H1 (cell line): Measurements from ENCODE around the gene EFCAB13. TPM values are rescaled to one million over a fixed set of nuclear protein-coding genes. Genes with fewer than 3 reads are reported as not detected.

Experiments used
- ASH2L ChIP-seq: fragments of 200-600, 300-600 bp; sonication (generic); IDR thresholded peaks from one replicate; pipeline ENCODE4 v1.7.1; 2017; ENCODE audit warnings: low read length
- GABPA ChIP-seq: IDR thresholded peaks from 2 replicates; pipeline ENCODE4 v1.6.1; 2011; ENCODE audit warnings: mild to moderate bottlenecking, low read length, moderate library complexity, borderline replicate concordance; ENCODE audit not compliant: insufficient read depth
- KDM4A ChIP-seq: IDR thresholded peaks from one replicate; pipeline ENCODE4 v1.7.1; 2012; ENCODE audit warnings: low read depth, mild to moderate bottlenecking, moderate library complexity, low read length, inconsistent platforms; ENCODE audit not compliant: severe bottlenecking
- SP4 ChIP-seq: IDR thresholded peaks from 2 replicates; pipeline ENCODE4 v1.6.1; 2012; ENCODE audit warnings: low read length, inconsistent platforms
- SUZ12 ChIP-seq: fragments of 200-600 bp; sonication (generic); IDR thresholded peaks from 2 replicates; pipeline ENCODE4 v1.6.1; 2012; ENCODE audit warnings: mild to moderate bottlenecking, inconsistent platforms, low read length, moderate library complexity, mixed read lengths
- TCF12 ChIP-seq: IDR thresholded peaks from 2 replicates; pipeline ENCODE4 v1.6.1; 2011; ENCODE audit warnings: low read depth, mild to moderate bottlenecking, low read length
- ZNF274 ChIP-seq: IDR thresholded peaks from 2 replicates; pipeline ENCODE4 v1.7.0; 2012; ENCODE audit warnings: low read length, borderline replicate concordance; ENCODE audit errors: extremely low read depth
- polyA plus RNA-seq, 7 experiments: library from polyadenylated mRNA; depleted of rRNA in 3 of 7; stranded (reverse) in 5 of 7; unstranded in 2 of 7; fragments of >200 nt in 5 of 7; fragments of 200-250 nt in 2 of 7; gene quantifications; 1 replicate in 5 of 7; 2 replicates in 1 of 7; 4 replicates in 1 of 7; pipeline versions ENCODE4 v1.2.1 to v1.2.3, GENCODE V29; 2011 to 2013; ENCODE audit warnings: missing spikeins in 2 of 7, mixed read lengths in 2 of 7
- total RNA-seq: library from RNA; stranded (reverse); fragmentation: NEBNext Ultra II Directional; extraction: Animal tissue kit (Norgen Biotek cat#: 25700); gene quantifications from 2 replicates; pipeline ENCODE4 v1.2.1, GENCODE V29; 2021
- TF ChIP-seq, protein P1 (sequence below): fragments of 300-600 bp; sonication (generic); IDR thresholded peaks from 2 replicates; pipeline ENCODE4 v1.7.1; 2012; ENCODE audit warnings: low read length, moderate library complexity, mild to moderate bottlenecking, inconsistent platforms; ENCODE audit not compliant: insufficient replicate concordance
- TF ChIP-seq, protein P2 (sequence below): IDR thresholded peaks from 2 replicates; pipeline ENCODE4 v1.6.1; 2012; ENCODE audit warnings: inconsistent platforms
- TF ChIP-seq, protein P3 (sequence below): IDR thresholded peaks from 2 replicates; pipeline ENCODE4 v1.6.1; 2012; ENCODE audit warnings: low read length, inconsistent platforms

The EFCAB13 gene
- total and polyA plus RNA-seq, 2 of the 8 experiments (the other 6 are each of a cell fraction or from before 2014, with no cell fraction given) = 0.12 to 2.0 TPM

DNA sequence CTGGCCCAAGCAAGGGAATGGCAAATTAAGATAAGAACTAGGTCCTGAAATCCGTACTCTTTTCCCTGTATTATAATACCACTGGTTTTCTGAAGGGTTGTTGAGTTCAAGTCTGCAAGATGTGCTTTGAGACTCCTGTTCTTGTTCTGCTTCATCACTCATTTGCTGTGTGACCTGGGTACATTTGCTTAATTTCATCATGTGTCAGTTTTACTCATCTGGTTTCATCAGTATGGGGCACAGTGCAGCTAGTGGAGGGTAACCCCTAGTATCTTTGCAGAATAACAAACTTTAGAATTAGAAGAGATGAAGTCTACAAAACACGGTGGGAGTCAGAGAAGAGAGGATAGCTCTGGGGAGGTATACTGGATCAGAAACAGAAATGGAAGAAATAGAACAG, 21.9 kb upstream of the EFCAB13 start (continued):
- TF ChIP-seq, protein P1, sequence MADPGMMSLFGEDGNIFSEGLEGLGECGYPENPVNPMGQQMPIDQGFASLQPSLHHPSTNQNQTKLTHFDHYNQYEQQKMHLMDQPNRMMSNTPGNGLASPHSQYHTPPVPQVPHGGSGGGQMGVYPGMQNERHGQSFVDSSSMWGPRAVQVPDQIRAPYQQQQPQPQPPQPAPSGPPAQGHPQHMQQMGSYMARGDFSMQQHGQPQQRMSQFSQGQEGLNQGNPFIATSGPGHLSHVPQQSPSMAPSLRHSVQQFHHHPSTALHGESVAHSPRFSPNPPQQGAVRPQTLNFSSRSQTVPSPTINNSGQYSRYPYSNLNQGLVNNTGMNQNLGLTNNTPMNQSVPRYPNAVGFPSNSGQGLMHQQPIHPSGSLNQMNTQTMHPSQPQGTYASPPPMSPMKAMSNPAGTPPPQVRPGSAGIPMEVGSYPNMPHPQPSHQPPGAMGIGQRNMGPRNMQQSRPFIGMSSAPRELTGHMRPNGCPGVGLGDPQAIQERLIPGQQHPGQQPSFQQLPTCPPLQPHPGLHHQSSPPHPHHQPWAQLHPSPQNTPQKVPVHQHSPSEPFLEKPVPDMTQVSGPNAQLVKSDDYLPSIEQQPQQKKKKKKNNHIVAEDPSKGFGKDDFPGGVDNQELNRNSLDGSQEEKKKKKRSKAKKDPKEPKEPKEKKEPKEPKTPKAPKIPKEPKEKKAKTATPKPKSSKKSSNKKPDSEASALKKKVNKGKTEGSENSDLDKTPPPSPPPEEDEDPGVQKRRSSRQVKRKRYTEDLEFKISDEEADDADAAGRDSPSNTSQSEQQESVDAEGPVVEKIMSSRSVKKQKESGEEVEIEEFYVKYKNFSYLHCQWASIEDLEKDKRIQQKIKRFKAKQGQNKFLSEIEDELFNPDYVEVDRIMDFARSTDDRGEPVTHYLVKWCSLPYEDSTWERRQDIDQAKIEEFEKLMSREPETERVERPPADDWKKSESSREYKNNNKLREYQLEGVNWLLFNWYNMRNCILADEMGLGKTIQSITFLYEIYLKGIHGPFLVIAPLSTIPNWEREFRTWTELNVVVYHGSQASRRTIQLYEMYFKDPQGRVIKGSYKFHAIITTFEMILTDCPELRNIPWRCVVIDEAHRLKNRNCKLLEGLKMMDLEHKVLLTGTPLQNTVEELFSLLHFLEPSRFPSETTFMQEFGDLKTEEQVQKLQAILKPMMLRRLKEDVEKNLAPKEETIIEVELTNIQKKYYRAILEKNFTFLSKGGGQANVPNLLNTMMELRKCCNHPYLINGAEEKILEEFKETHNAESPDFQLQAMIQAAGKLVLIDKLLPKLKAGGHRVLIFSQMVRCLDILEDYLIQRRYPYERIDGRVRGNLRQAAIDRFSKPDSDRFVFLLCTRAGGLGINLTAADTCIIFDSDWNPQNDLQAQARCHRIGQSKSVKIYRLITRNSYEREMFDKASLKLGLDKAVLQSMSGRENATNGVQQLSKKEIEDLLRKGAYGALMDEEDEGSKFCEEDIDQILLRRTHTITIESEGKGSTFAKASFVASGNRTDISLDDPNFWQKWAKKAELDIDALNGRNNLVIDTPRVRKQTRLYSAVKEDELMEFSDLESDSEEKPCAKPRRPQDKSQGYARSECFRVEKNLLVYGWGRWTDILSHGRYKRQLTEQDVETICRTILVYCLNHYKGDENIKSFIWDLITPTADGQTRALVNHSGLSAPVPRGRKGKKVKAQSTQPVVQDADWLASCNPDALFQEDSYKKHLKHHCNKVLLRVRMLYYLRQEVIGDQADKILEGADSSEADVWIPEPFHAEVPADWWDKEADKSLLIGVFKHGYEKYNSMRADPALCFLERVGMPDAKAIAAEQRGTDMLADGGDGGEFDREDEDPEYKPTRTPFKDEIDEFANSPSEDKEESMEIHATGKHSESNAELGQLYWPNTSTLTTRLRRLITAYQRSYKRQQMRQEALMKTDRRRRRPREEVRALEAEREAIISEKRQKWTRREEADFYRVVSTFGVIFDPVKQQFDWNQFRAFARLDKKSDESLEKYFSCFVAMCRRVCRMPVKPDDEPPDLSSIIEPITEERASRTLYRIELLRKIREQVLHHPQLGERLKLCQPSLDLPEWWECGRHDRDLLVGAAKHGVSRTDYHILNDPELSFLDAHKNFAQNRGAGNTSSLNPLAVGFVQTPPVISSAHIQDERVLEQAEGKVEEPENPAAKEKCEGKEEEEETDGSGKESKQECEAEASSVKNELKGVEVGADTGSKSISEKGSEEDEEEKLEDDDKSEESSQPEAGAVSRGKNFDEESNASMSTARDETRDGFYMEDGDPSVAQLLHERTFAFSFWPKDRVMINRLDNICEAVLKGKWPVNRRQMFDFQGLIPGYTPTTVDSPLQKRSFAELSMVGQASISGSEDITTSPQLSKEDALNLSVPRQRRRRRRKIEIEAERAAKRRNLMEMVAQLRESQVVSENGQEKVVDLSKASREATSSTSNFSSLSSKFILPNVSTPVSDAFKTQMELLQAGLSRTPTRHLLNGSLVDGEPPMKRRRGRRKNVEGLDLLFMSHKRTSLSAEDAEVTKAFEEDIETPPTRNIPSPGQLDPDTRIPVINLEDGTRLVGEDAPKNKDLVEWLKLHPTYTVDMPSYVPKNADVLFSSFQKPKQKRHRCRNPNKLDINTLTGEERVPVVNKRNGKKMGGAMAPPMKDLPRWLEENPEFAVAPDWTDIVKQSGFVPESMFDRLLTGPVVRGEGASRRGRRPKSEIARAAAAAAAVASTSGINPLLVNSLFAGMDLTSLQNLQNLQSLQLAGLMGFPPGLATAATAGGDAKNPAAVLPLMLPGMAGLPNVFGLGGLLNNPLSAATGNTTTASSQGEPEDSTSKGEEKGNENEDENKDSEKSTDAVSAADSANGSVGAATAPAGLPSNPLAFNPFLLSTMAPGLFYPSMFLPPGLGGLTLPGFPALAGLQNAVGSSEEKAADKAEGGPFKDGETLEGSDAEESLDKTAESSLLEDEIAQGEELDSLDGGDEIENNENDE = no peak
- TF ChIP-seq GABPA = no peak
- TF ChIP-seq KDM4A = no peak
- no peak for TF ChIP-seq ASH2L
- TF ChIP-seq SP4 = no peak
- TF ChIP-seq SUZ12 = no peak
- no peak for TF ChIP-seq ZNF274
- TF ChIP-seq, protein P2, sequence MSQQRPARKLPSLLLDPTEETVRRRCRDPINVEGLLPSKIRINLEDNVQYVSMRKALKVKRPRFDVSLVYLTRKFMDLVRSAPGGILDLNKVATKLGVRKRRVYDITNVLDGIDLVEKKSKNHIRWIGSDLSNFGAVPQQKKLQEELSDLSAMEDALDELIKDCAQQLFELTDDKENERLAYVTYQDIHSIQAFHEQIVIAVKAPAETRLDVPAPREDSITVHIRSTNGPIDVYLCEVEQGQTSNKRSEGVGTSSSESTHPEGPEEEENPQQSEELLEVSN = no peak
- no peak for TF ChIP-seq TCF12
- TF ChIP-seq, protein P3, sequence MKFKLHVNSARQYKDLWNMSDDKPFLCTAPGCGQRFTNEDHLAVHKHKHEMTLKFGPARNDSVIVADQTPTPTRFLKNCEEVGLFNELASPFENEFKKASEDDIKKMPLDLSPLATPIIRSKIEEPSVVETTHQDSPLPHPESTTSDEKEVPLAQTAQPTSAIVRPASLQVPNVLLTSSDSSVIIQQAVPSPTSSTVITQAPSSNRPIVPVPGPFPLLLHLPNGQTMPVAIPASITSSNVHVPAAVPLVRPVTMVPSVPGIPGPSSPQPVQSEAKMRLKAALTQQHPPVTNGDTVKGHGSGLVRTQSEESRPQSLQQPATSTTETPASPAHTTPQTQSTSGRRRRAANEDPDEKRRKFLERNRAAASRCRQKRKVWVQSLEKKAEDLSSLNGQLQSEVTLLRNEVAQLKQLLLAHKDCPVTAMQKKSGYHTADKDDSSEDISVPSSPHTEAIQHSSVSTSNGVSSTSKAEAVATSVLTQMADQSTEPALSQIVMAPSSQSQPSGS = no peak
